ENCODE results near the gene GPS1. TPM values are rescaled to one million over a fixed set of nuclear protein-coding genes. Genes with fewer than 3 reads are reported as not detected.

Gene GPS1
- total RNA-seq, 6 donors from 2014 or later: 55.2 to 147 (median 108) TPM

GRCh38 chr17:82058230-82058854, 6.6 kb downstream of the GPS1 start:
- WGBS, 2 donors: 88 to 90% methylated on average over 11 to 15 of the region's 17 CpGs
- ATAC-seq (ENCODE audit: low FRiP score in 2 of 2) (no peak), DNase-seq (peak in 1 of 2 donors; percentile 67)

GRCh38 chr17:82058855-82059249, 7.2 kb downstream of the GPS1 start:
- peaks cover 18 to 98% (median 91%) of the 10 kb centered on the region in 4 donors for H3K36me3 ChIP-seq
- peaks cover 2 to 12% (median 2%) of the 10 kb centered on the region in 4 donors for H3K4me1 ChIP-seq
- no peak overlapping the region for H3K4me3 ChIP-seq
- 77 to 85% methylated on average over 9 to 10 of the region's 10 CpGs for WGBS, 2 donors
- no peak overlapping the region for H3K27ac ChIP-seq
- ATAC-seq (ENCODE audit: low FRiP score in 2 of 2) (no peak), DNase-seq (no peak)
- TF ChIP-seq CTCF (IDR thresholded peaks at IDR 0.05): no peak
- TF ChIP-seq POLR2A (IDR thresholded peaks at IDR 0.05): no peak
- TF ChIP-seq POLR2AphosphoS5 (IDR thresholded peaks at IDR 0.05): no peak
- TF ChIP-seq EP300 (IDR thresholded peaks at IDR 0.05): no peak
- no peaks in the 10 kb centered on the region for H3K27me3 ChIP-seq
- H3K9me3 ChIP-seq: no peaks in the 10 kb centered on the region

More at GRCh38 chr17:82058230-82058854, 6.6 kb downstream of the GPS1 start:
- no peaks in the 10 kb centered on the region for H3K27me3 ChIP-seq
- H3K4me1 ChIP-seq: peaks cover 0 to 12% (median 5%) of the 10 kb centered on the region in 4 donors
- no peak overlapping the region for H3K4me3 ChIP-seq
- H3K36me3 ChIP-seq: peaks cover 18 to 96% (median 92%) of the 10 kb centered on the region in 4 donors
- no peaks in the 10 kb centered on the region for H3K9me3 ChIP-seq
- no peak overlapping the region for H3K27ac ChIP-seq
- no peak for TF ChIP-seq CTCF (IDR thresholded peaks at IDR 0.05)
- no peak for TF ChIP-seq POLR2A (IDR thresholded peaks at IDR 0.05)
- no peak for TF ChIP-seq EP300 (IDR thresholded peaks at IDR 0.05)
- TF ChIP-seq POLR2AphosphoS5 (IDR thresholded peaks at IDR 0.05): no peak

- peak in 1 of 2 donors; percentile 76 for DNase-seq
- no peak for ATAC-seq (ENCODE audit: low FRiP score in 2 of 2)
- H3K27ac ChIP-seq: no peak overlapping the region
- WGBS, 2 donors: 85 to 88% methylated on average over 12 to 19 of the region's 19 CpGs
- H3K4me3 ChIP-seq: no peak overlapping the region
- peaks cover 18 to 98% (median 85%) of the 10 kb centered on the region in 4 donors for H3K36me3 ChIP-seq
- no peaks in the 10 kb centered on the region for H3K9me3 ChIP-seq
- peaks cover 7 to 18% (median 8%) of the 10 kb centered on the region in 4 donors for H3K4me1 ChIP-seq
- H3K27me3 ChIP-seq: no peaks in the 10 kb centered on the region
- TF ChIP-seq CTCF (IDR thresholded peaks at IDR 0.05) (no peak), POLR2A (IDR thresholded peaks at IDR 0.05) (no peak), EP300 (IDR thresholded peaks at IDR 0.05) (no peak), POLR2AphosphoS5 (IDR thresholded peaks at IDR 0.05) (no peak)
Measured at GRCh38 chr17:82059272-82060000, 7.7 kb downstream of the GPS1 start.

GRCh38 chr17:82060001-82060380, 8.3 kb downstream of the GPS1 start:
- 84 to 90% methylated on average over 7 to 16 of the region's 16 CpGs for WGBS, 2 donors
- no peak overlapping the region for H3K4me3 ChIP-seq
- DNase-seq (peak in 1 of 2 donors; percentile 78), ATAC-seq (ENCODE audit: low FRiP score in 2 of 2) (no peak)
- peaks cover 16 to 93% (median 79%) of the 10 kb centered on the region in 4 donors for H3K36me3 ChIP-seq
- H3K27me3 ChIP-seq: no peaks in the 10 kb centered on the region
- no peak for TF ChIP-seq CTCF (IDR thresholded peaks at IDR 0.05)
- TF ChIP-seq EP300 (IDR thresholded peaks at IDR 0.05): no peak
- no peak for TF ChIP-seq POLR2A (IDR thresholded peaks at IDR 0.05)
- TF ChIP-seq POLR2AphosphoS5 (IDR thresholded peaks at IDR 0.05): no peak
- no peaks in the 10 kb centered on the region for H3K9me3 ChIP-seq
- no peak overlapping the region for H3K27ac ChIP-seq
- H3K4me1 ChIP-seq: peaks cover 13 to 22% (median 13%) of the 10 kb centered on the region in 4 donors
